H1 (cell line): ENCODE measurements around the gene RPL38. TPM values are rescaled to one million over a fixed set of nuclear protein-coding genes. Genes with fewer than 3 reads are reported as not detected.

Source experiments
- CTCF ChIA-PET: fragments of 300-600 bp; sonication (Branson Sonifier 250); formaldehyde crosslinking; loops from one replicate; lab custom pipeline; 2021; ENCODE audit not compliant: partially characterized antibody; lab: Charles Lee
- POLR2A ChIA-PET: fragments of 300-600 bp; sonication (Branson Sonifier 250); formaldehyde crosslinking; loops from one replicate; lab custom pipeline; 2021; ENCODE audit warnings: inconsistent platforms; ENCODE audit not compliant: partially characterized antibody; lab: Charles Lee
- DNase-seq, 2 experiments: peaks; one replicate each; pipeline versions ENCODE4 v3.0.0 to v3.0.0-alpha.2; 2010 to 2022; ENCODE audit warnings: low spot score in 2 of 2, low read depth in 1 of 2, mixed read lengths in 1 of 2
- FAIRE-seq: peaks from 2 replicates; lab custom pipeline; 2011; peaks lifted over from hg19 to GRCh38; lab: Jason Lieb, UNC
- H2AFZ ChIP-seq: 2 replicates; pipeline ENCODE4 v1.8.1; 2012; ENCODE audit warnings: low read length, inconsistent platforms
- H2AK5ac ChIP-seq: 2 replicates; pipeline ENCODE4 v1.6.1; 2013; ENCODE audit warnings: low read depth, low read length
- H2BK120ac ChIP-seq: replicated peaks from 2 replicates; pipeline ENCODE3; 2013; ENCODE audit warnings: low read depth, low read length, inconsistent platforms
- H2BK12ac ChIP-seq: 2 replicates; pipeline ENCODE4 v1.6.1; 2013; ENCODE audit warnings: low read depth, low read length
- H2BK15ac ChIP-seq: 2 replicates; pipeline ENCODE4 v1.6.1; 2013; ENCODE audit warnings: low read length
- H2BK20ac ChIP-seq: 2 replicates; pipeline ENCODE4 v1.6.1; 2013; ENCODE audit warnings: low read length
- H2BK5ac ChIP-seq: 2 replicates; pipeline ENCODE4 v1.6.1; 2013; ENCODE audit warnings: low read depth, low read length
- H3K14ac ChIP-seq: 2 replicates; pipeline ENCODE4 v1.6.1; 2013; ENCODE audit warnings: inconsistent platforms; ENCODE audit not compliant: insufficient read length
- H3K18ac ChIP-seq: 2 replicates; pipeline ENCODE4 v1.6.1; 2013; ENCODE audit warnings: low read length; ENCODE audit errors: extremely low read depth
- H3K23ac ChIP-seq: 2 replicates; pipeline ENCODE4 v1.6.1; 2013; ENCODE audit warnings: inconsistent platforms; ENCODE audit not compliant: insufficient read length
- H3K23me2 ChIP-seq: 2 replicates; pipeline ENCODE4 v1.6.1; 2013; ENCODE audit warnings: low read depth, low read length
- H3K27ac ChIP-seq: 2 replicates; pipeline ENCODE4 v1.6.1; 2011; ENCODE audit warnings: low read depth, low read length, inconsistent platforms
- H3K27me3 ChIP-seq, 4 experiments: replicated peaks in 1 of 4; 1 replicate in 1 of 4; 2 replicates in 3 of 4; pipeline versions ENCODE4 v1.6.1 to v1.8.1; 2011 to 2013; ENCODE audit warnings: low read length in 3 of 4, mild to moderate bottlenecking in 3 of 4, inconsistent platforms in 2 of 4, mixed read lengths in 2 of 4, moderate library complexity in 1 of 4; ENCODE audit not compliant: control insufficient read depth in 3 of 4, insufficient read depth in 3 of 4; ENCODE audit errors: extremely low read depth in 1 of 4
- H3K36me3 ChIP-seq, 4 experiments: 2 replicates each; pipeline versions ENCODE4 v1.6.1 to v1.8.1; 2011 to 2013; ENCODE audit warnings: mild to moderate bottlenecking in 4 of 4, low read length in 3 of 4, moderate library complexity in 2 of 4, control low read depth in 1 of 4, inconsistent platforms in 1 of 4; ENCODE audit not compliant: insufficient read depth in 4 of 4, control insufficient read depth in 2 of 4
- H3K4ac ChIP-seq: replicated peaks from 2 replicates; pipeline ENCODE3; 2013; ENCODE audit warnings: low read length, low read depth, mixed read lengths, inconsistent platforms; ENCODE audit not compliant: insufficient read length
- H3K4me1 ChIP-seq, 4 experiments: replicated peaks in 1 of 4; 1 replicate in 1 of 4; 2 replicates in 3 of 4; pipeline versions ENCODE4 v1.6.1 to v1.8.1; 2011 to 2013; ENCODE audit warnings: low read length in 3 of 4, inconsistent platforms in 2 of 4, mixed read lengths in 1 of 4; ENCODE audit not compliant: insufficient read depth in 4 of 4, control insufficient read depth in 3 of 4
- H3K4me2 ChIP-seq, 2 experiments: 2 replicates each; pipeline versions ENCODE4 v1.6.1 to v1.8.1; 2011 to 2013; ENCODE audit warnings: low read depth in 2 of 2, low read length in 2 of 2, control low read depth in 1 of 2, inconsistent platforms in 1 of 2, mild to moderate bottlenecking in 1 of 2; ENCODE audit not compliant: insufficient read depth in 1 of 2
- H3K4me3 ChIP-seq, 4 experiments: fragments of 200-600, 300-600 bp in 1 of 4; sonication (generic), shearing (Covaris generic), sonication (Bioruptor Twin) in 1 of 4; 2 replicates each; pipeline versions ENCODE4 v1.5.1 to v1.8.1; 2011 to 2016; ENCODE audit warnings: low read length in 4 of 4, low read depth in 3 of 4, control low read depth in 2 of 4, inconsistent platforms in 2 of 4, mild to moderate bottlenecking in 2 of 4, mixed read lengths in 1 of 4, moderate library complexity in 1 of 4; ENCODE audit not compliant: insufficient read depth in 2 of 4; ENCODE audit errors: extremely low read depth in 1 of 4
- H3K56ac ChIP-seq: replicated peaks from 2 replicates; pipeline ENCODE3; 2013; ENCODE audit warnings: low read depth, mild to moderate bottlenecking, mixed read lengths, low read length, inconsistent platforms; ENCODE audit not compliant: insufficient read length
- H3K79me1 ChIP-seq: 2 replicates; pipeline ENCODE4 v1.6.1; 2013; ENCODE audit warnings: low read depth, low read length, control low read depth
- H3K79me2 ChIP-seq, 2 experiments: 2 replicates each; pipeline versions ENCODE4 v1.6.1 to v1.8.1; 2012 to 2013; ENCODE audit warnings: low read length in 2 of 2, mild to moderate bottlenecking in 2 of 2, inconsistent platforms in 1 of 2; ENCODE audit not compliant: insufficient read depth in 2 of 2, control insufficient read depth in 1 of 2
- H3K9ac ChIP-seq, 4 experiments: replicated peaks in 1 of 4; 1 replicate in 1 of 4; 2 replicates in 3 of 4; pipeline versions ENCODE4 v1.6.1 to v1.8.1; 2011 to 2013; ENCODE audit warnings: low read depth in 3 of 4, low read length in 3 of 4, control low read depth in 2 of 4, mild to moderate bottlenecking in 2 of 4, moderate library complexity in 2 of 4, inconsistent platforms in 1 of 4; ENCODE audit errors: extremely low read depth in 1 of 4
- H3K9me3 ChIP-seq, 2 experiments: 2 replicates each; pipeline versions ENCODE4 v1.6.1 to v1.8.1; 2012 to 2013; ENCODE audit warnings: mild to moderate bottlenecking in 2 of 2, moderate library complexity in 2 of 2, control low read depth in 1 of 2, inconsistent platforms in 1 of 2, low read depth in 1 of 2, low read length in 1 of 2, mixed read lengths in 1 of 2; ENCODE audit not compliant: insufficient read depth in 2 of 2
- H4K20me1 ChIP-seq, 2 experiments: replicated peaks in 1 of 2; 2 replicates each; pipeline versions ENCODE3 to v1.8.1; 2011 to 2013; ENCODE audit warnings: inconsistent platforms in 2 of 2, low read length in 2 of 2, mild to moderate bottlenecking in 1 of 2; ENCODE audit not compliant: insufficient read depth in 2 of 2, control insufficient read depth in 1 of 2
- H4K5ac ChIP-seq: 2 replicates; pipeline ENCODE4 v1.6.1; 2013; ENCODE audit warnings: low read length, low read depth, mixed read lengths, inconsistent platforms; ENCODE audit not compliant: insufficient read length
- H4K8ac ChIP-seq: 2 replicates; pipeline ENCODE4 v1.8.0; 2013; ENCODE audit warnings: mild to moderate bottlenecking, moderate library complexity, low read length, inconsistent platforms; ENCODE audit not compliant: insufficient read depth; ENCODE audit errors: extremely low read depth
- H4K91ac ChIP-seq: replicated peaks from 2 replicates; pipeline ENCODE3; 2013; ENCODE audit warnings: low read length, mixed read lengths, inconsistent platforms; ENCODE audit not compliant: insufficient read length
- CTCF ChIP-seq, 3 experiments: IDR thresholded peaks; 1 replicate in 2 of 3; 2 replicates in 1 of 3; pipeline versions ENCODE4 v1.5.1 to v1.6.1; 2011; ENCODE audit warnings: low read length in 3 of 3, mild to moderate bottlenecking in 3 of 3, inconsistent platforms in 2 of 3, low read depth in 1 of 3, moderate library complexity in 1 of 3; ENCODE audit not compliant: insufficient read depth in 1 of 3; ENCODE audit errors: control extremely low read depth in 1 of 3
- GABPA ChIP-seq: IDR thresholded peaks from 2 replicates; pipeline ENCODE4 v1.6.1; 2011; ENCODE audit warnings: mild to moderate bottlenecking, low read length, moderate library complexity, borderline replicate concordance; ENCODE audit not compliant: insufficient read depth
- WGBS, 2 experiments: shearing (Covaris generic) in 1 of 2; methylation state at CpG; one replicate each; pipeline versions ENCODE4 v1.1.6 to v1.1.7; 2013 to 2015; ENCODE audit warnings: low lambda C conversion rate in 2 of 2, mixed read lengths in 2 of 2, inconsistent platforms in 1 of 2, low coverage in 1 of 2, missing lambda C conversion rate in 1 of 2; ENCODE audit not compliant: insufficient replicate concordance in 2 of 2, insufficient coverage in 1 of 2, insufficient read length in 1 of 2; ENCODE audit errors: extremely low coverage in 1 of 2, missing lambda C conversion rate in 1 of 2; 5-methylcytosine and 5-hydroxymethylcytosine counted together
- polyA plus RNA-seq, 7 experiments: library from polyadenylated mRNA; depleted of rRNA in 3 of 7; stranded (reverse) in 5 of 7; unstranded in 2 of 7; fragments of >200 nt in 5 of 7; fragments of 200-250 nt in 2 of 7; gene quantifications; 1 replicate in 5 of 7; 2 replicates in 1 of 7; 4 replicates in 1 of 7; pipeline versions ENCODE4 v1.2.1 to v1.2.3, GENCODE V29; 2011 to 2013; ENCODE audit warnings: missing spikeins in 2 of 7, mixed read lengths in 2 of 7
- total RNA-seq: library from RNA; stranded (reverse); fragmentation: NEBNext Ultra II Directional; extraction: Animal tissue kit (Norgen Biotek cat#: 25700); gene quantifications from 2 replicates; pipeline ENCODE4 v1.2.1, GENCODE V29; 2021

Gene RPL38
- total and polyA plus RNA-seq, 2 of the 8 experiments (the other 6 are each of a cell fraction or from before 2014, with no cell fraction given), result 412 to 1,195 TPM

- POLR2A ChIA-PET, result no interaction called here
- H4K5ac ChIP-seq, result peak overlapping the region; percentile 2
- peaks cover 2% of the 10 kb centered on the region; the same call in 1 of the 2 replicates for H3K23me2 ChIP-seq
- no peaks in the 10 kb centered on the region for H3K9me3 ChIP-seq
- H3K4ac ChIP-seq, result peak overlapping the region; percentile 73
- no peak overlapping the region for H3K56ac ChIP-seq
- no peaks in the 10 kb centered on the region for H3K36me3 ChIP-seq
- H3K9ac ChIP-seq, result no peak overlapping the region
- peak overlapping the region; percentile 21; the same call in 1 of the 2 replicates for H2BK20ac ChIP-seq
- H2AK5ac ChIP-seq, result peak overlapping the region; percentile 32; the same call in 1 of the 2 replicates
- peak overlapping the region; percentile 52 for H4K91ac ChIP-seq
- H3K4me1 ChIP-seq, result no peaks in the 10 kb centered on the region; a peak in 3 of 7 replicates
- H2AFZ ChIP-seq, result peak overlapping the region; percentile 83
- DNase-seq, result peak in 1 of 2 experiments; percentile 43
- no peak overlapping the region for H4K8ac ChIP-seq
- H3K4me2 ChIP-seq, result no peak overlapping the region; a peak in 1 of 4 replicates
- no peak overlapping the region for H3K4me3 ChIP-seq
- WGBS, 2 experiments, result 72 to 100% methylated on average over 1 to 11 of the region's 11 CpGs
- H3K18ac ChIP-seq, result no peak overlapping the region; the same call in 1 of the 2 replicates
- H3K79me1 ChIP-seq, result no peaks in the 10 kb centered on the region
- CTCF ChIA-PET, result interaction anchor here (0.6 to 1.9 kb wide), 3 partner anchors 10 to 73 kb away, joined by 3 to 7 read pairs (median 3); no protein-coding TSS in a partner anchor
- H2BK12ac ChIP-seq, result peak overlapping the region; percentile 88; the same call in 1 of the 2 replicates
- H3K79me2 ChIP-seq, result no peaks in the 10 kb centered on the region
- no peaks in the 10 kb centered on the region for H3K27me3 ChIP-seq
- H3K23ac ChIP-seq, result no peak overlapping the region
- FAIRE-seq, result no peak
- H3K27ac ChIP-seq, result no peak overlapping the region
- no peaks in the 10 kb centered on the region for H4K20me1 ChIP-seq
- no peak overlapping the region for H2BK5ac ChIP-seq
- H2BK120ac ChIP-seq, result no peak overlapping the region
- H2BK15ac ChIP-seq, result peak overlapping the region; percentile 66; the same call in 1 of the 2 replicates
- H3K14ac ChIP-seq, result peak overlapping the region; percentile 54
- TF ChIP-seq CTCF (IDR thresholded peaks at IDR 0.05; ENCODE audit: control extremely low read depth in 1 of 3, insufficient read depth in 1 of 3, low read depth in 1 of 3, low read length in 3 of 3) (no peak), GABPA (no peak)
Observed at GRCh38 chr17:74163271-74163821, 40.1 kb upstream of the RPL38 start.
